ENCODE data around the gene PTGES. TPM values are rescaled to one million over a fixed set of nuclear protein-coding genes. Genes with fewer than 3 reads are reported as not detected.

The PTGES gene
- total RNA-seq, 3 donors from 2014 or later (not counting 1 experiment from before 2014, with no cell fraction given), result 0.28 to 0.47 (median 0.39) TPM

DNA sequence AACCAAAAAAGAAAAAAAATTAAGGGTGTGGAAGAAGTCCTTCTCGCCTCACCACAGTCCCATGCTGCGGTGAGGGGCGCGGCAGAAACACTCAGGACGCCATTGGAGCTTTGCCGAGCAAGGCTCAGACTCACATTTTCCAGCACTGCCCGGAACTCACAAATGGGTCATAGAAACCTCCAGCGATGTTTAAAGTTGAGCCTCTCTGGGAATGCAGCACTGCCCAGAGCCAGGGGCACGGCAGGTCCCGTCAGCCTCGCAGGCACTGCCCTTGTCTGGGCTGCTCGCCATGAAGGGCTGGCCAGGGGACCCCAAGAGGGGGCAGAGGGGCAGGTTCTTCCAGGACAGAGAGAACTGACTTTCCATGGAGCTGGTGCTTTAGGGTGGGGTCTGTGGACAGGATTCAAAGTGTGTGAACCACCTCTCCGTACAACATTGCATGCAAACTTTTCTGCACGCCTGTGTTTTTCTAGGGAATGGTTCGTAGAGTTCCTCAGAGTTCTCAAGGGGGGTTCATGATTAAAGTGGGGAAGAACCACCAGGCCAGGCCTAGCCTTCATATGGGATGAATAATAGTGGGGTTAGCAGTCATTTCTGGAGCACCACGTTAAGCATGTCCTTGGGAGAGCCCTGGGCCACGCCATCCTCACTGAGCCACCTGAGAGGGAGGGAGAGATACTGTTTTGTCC, 49.0 kb downstream of the PTGES start:
- Mint-ChIP-seq H3K9me3 (no peaks in the 10 kb centered on the region), H3K27me3 (ENCODE audit: low read depth in 2 of 2) (peaks cover 0 to 12% of the 10 kb centered on the region in 2 donors), H3K27ac (no peak overlapping the region), H3K4me1 (no peaks in the 10 kb centered on the region), H3K4me3 (no peak overlapping the region), H3K36me3 (no peaks in the 10 kb centered on the region)
- TF ChIP-seq, protein P1, sequence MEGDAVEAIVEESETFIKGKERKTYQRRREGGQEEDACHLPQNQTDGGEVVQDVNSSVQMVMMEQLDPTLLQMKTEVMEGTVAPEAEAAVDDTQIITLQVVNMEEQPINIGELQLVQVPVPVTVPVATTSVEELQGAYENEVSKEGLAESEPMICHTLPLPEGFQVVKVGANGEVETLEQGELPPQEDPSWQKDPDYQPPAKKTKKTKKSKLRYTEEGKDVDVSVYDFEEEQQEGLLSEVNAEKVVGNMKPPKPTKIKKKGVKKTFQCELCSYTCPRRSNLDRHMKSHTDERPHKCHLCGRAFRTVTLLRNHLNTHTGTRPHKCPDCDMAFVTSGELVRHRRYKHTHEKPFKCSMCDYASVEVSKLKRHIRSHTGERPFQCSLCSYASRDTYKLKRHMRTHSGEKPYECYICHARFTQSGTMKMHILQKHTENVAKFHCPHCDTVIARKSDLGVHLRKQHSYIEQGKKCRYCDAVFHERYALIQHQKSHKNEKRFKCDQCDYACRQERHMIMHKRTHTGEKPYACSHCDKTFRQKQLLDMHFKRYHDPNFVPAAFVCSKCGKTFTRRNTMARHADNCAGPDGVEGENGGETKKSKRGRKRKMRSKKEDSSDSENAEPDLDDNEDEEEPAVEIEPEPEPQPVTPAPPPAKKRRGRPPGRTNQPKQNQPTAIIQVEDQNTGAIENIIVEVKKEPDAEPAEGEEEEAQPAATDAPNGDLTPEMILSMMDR (IDR thresholded peaks at IDR 0.05), result no peak
- Histone ChIP-seq H3K4me3 (ENCODE audit: low read length) (no peak overlapping the region), H3K4me1 (ENCODE audit: control insufficient read depth, insufficient read depth, low read length) (no peaks in the 10 kb centered on the region), H3K9me3 (ENCODE audit: control insufficient read depth, insufficient read depth, low read length) (no peaks in the 10 kb centered on the region), H3K27me3 (ENCODE audit: control insufficient read depth, insufficient read depth, low read length) (peaks cover 1% of the 10 kb centered on the region), H3K36me3 (ENCODE audit: control insufficient read depth, insufficient read depth, low read length) (no peaks in the 10 kb centered on the region), H3K27ac (ENCODE audit: low read length) (no peak overlapping the region)
- no peak for ATAC-seq
- no peak for DNase-seq
- intact Hi-C loops (cut with micrococcal nuclease), result no loop called here
- WGBS (ENCODE audit: insufficient coverage), result 84% methylated on average over 17 of the region's 17 CpGs

DNA sequence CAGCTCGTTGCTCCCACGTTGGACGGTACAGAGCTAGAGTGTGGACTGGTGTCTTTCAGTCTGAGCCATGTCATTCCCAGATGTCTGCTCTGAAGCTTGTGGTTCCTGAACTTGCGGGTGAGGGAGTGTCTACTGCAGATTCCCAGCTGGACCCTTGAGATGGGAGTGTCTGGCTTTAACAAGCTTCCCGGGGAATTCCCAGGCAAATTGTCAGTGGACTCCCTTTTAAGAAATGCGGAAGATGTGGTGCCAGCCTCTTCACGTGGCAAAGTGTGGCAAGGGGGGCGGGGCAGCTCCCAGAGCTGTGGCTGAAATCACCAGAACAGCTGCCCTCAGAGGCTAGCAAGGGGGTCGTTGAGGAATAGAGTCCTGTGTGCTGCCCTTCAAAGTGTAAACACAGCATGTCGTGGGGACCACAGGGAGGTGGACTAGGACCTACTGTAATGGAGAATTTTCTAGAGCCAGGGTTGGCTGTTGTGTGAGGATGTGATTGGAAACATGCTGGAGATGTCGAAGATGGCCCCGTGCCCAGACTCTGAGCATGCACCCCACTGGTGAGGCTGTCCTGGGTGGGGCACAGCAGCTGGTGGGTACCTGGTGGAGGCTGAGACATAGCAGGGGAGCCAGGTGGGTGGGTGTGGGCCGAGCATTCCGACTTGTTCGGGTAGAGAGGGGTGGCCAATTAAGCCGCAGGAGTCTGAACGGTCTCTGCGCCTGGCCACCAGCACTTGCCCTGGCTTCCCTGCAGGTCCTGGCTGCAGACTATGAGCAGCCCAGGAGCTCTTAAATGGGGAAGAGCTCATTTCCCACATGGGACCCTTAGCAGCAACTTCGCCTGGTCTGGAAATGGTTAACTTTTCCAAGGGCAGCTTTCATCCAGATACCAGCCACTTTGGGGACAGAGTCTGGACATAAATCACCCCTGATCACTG, 50.0 kb downstream of the PTGES start:
- Histone ChIP-seq H3K27me3 (ENCODE audit: control insufficient read depth, insufficient read depth, low read length) (peaks cover 10% of the 10 kb centered on the region), H3K4me3 (ENCODE audit: low read length) (no peak overlapping the region), H3K27ac (ENCODE audit: low read length) (no peak overlapping the region), H3K36me3 (ENCODE audit: control insufficient read depth, insufficient read depth, low read length) (no peaks in the 10 kb centered on the region), H3K4me1 (ENCODE audit: control insufficient read depth, insufficient read depth, low read length) (no peaks in the 10 kb centered on the region), H3K9me3 (ENCODE audit: control insufficient read depth, insufficient read depth, low read length) (no peaks in the 10 kb centered on the region)
- Mint-ChIP-seq H3K4me3 (no peak overlapping the region), H3K9me3 (no peaks in the 10 kb centered on the region), H3K36me3 (no peaks in the 10 kb centered on the region), H3K27me3 (ENCODE audit: low read depth in 2 of 2) (peaks cover 0 to 15% of the 10 kb centered on the region in 2 donors), H3K27ac (no peak overlapping the region), H3K4me1 (no peaks in the 10 kb centered on the region)
- TF ChIP-seq, protein P1 (IDR thresholded peaks at IDR 0.05), result no peak
- ATAC-seq, result no peak
- intact Hi-C loops (cut with micrococcal nuclease), result no loop called here
- 75% methylated on average over 19 of the region's 19 CpGs for WGBS (ENCODE audit: insufficient coverage)
- DNase-seq, result no peak

DNA sequence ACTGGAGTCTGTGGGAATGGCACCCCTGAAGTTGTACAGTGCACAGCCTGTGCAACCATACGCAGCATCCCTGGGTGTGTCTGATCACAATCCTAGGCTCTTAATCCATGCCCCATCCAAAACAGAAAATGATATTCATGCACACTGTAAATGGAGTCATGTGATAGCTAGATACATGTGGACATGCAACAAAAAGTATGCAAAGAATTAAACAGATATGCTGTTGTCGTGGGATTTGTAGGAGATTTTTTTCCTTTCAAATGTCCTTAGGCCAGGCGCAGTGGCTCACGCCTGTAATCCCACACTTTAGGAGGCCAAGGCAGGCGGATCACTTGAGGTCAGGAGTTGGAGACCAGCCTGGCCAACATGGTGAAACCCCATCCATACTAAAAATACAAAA, 51.3 kb downstream of the PTGES start:
- no peaks in the 10 kb centered on the region for H3K4me1 ChIP-seq (ENCODE audit: control insufficient read depth, insufficient read depth, low read length)
- no peak overlapping the region for H3K27ac Mint-ChIP-seq
- no peaks in the 10 kb centered on the region for H3K4me1 Mint-ChIP-seq
- no peaks in the 10 kb centered on the region for H3K36me3 ChIP-seq (ENCODE audit: control insufficient read depth, insufficient read depth, low read length)
- no peak overlapping the region for H3K4me3 ChIP-seq (ENCODE audit: low read length)
- ATAC-seq (no peak), DNase-seq (no peak)
- no peaks in the 10 kb centered on the region for H3K9me3 ChIP-seq (ENCODE audit: control insufficient read depth, insufficient read depth, low read length)
- H3K27ac ChIP-seq (ENCODE audit: low read length), result no peak overlapping the region
- H3K27me3 Mint-ChIP-seq (ENCODE audit: low read depth in 2 of 2), result peaks cover 0 to 19% of the 10 kb centered on the region in 2 donors
- no peak overlapping the region for H3K4me3 Mint-ChIP-seq
- H3K27me3 ChIP-seq (ENCODE audit: control insufficient read depth, insufficient read depth, low read length), result peaks cover 15% of the 10 kb centered on the region
- intact Hi-C loops (cut with micrococcal nuclease), result no loop called here
- H3K36me3 Mint-ChIP-seq, result no peaks in the 10 kb centered on the region
- no peaks in the 10 kb centered on the region for H3K9me3 Mint-ChIP-seq
- TF ChIP-seq, protein P1 (IDR thresholded peaks at IDR 0.05), result no peak
- 84% methylated on average over 5 of the region's 5 CpGs for WGBS (ENCODE audit: insufficient coverage)

Data from natural killer cell (primary cell).